Right lobe of liver (tissue), 6 donors: ENCODE data around the gene GSDME. TPM values are rescaled to one million over a fixed set of nuclear protein-coding genes. Genes with fewer than 3 reads are reported as not detected.

Experiments
- ATAC-seq, 4 donors: fragments of 200-7000 bp; cut with Tn5 transposase; one replicate each; pipeline ENCODE4 v1.9.1; 2020; ENCODE audit warnings: mild to moderate bottlenecking in 4 of 4, moderate library complexity in 4 of 4
- DNase-seq, 3 donors: peaks; one replicate each; pipeline ENCODE4 v3.0.0-alpha.2; 2020
- H3K27ac ChIP-seq, 3 donors: fragments of 200-600 bp; one replicate each; pipeline ENCODE4 v1.8.0; 2022
- H3K27me3 ChIP-seq, 2 donors: fragments of 200-600 bp; one replicate each; pipeline ENCODE4 v1.8.0; 2022
- H3K36me3 ChIP-seq, 4 donors: fragments of 200-600 bp; sonication (generic) in 1 of 4; one replicate each; pipeline versions ENCODE4 v1.5.1 to v1.8.0; 2017 to 2022; ENCODE audit warnings: control low read depth in 1 of 4
- H3K4me1 ChIP-seq, 4 donors: fragments of 200-600 bp; sonication (generic) in 1 of 4; one replicate each; pipeline versions ENCODE4 v1.5.1 to v1.8.0; 2017 to 2022; ENCODE audit warnings: control low read depth in 1 of 4
- H3K4me3 ChIP-seq, 3 donors: fragments of 200-600 bp; one replicate each; pipeline ENCODE4 v1.8.0; 2022
- H3K9me3 ChIP-seq, 4 donors: fragments of 200-600 bp; sonication (generic) in 1 of 4; one replicate each; pipeline versions ENCODE4 v1.5.1 to v1.8.0; 2017 to 2022; ENCODE audit warnings: control low read depth in 1 of 4
- POLR2A ChIP-seq: fragments of 450-650 bp; IDR thresholded peaks from one replicate; pipeline ENCODE4 v1.6.1; 2017; ENCODE audit warnings: antibody characterized with exemption, mild to moderate bottlenecking
- WGBS: methylation state at CpG from one replicate; pipeline ENCODE4 v1.1.6; 2018; ENCODE audit warnings: low coverage, low lambda C conversion rate; ENCODE audit not compliant: insufficient coverage; ENCODE audit errors: missing lambda C conversion rate; 5-methylcytosine and 5-hydroxymethylcytosine counted together
- intact Hi-C, 2 donors: fragments of 100-400 bp; cut with DNase I; formaldehyde crosslinking; loops; one replicate each; pipeline versions ENCODE4 v1.11.2 to v1.14.1; 2022
- total RNA-seq, 6 experiments: library from RNA; depleted of rRNA in 2 of 6; stranded (reverse); fragments of >200 nt in 2 of 6; fragmentation: NEBNext Ultra II Directional in 3 of 6; extraction: Animal tissue kit (Norgen Biotek cat#: 25700) in 3 of 6; gene quantifications; one replicate each; pipeline versions ENCODE4 v1.1.0 to v1.2.4, GENCODE V29; 2016 to 2023
- TF ChIP-seq, protein P1 (sequence below), 4 donors: fragments of 200-600 bp in 3 of 4; fragments of 450-650 bp in 1 of 4; IDR thresholded peaks; one replicate each; pipeline versions ENCODE4 v1.5.1 to v1.8.0; 2016 to 2022; ENCODE audit warnings: antibody characterized with exemption in 4 of 4, mild to moderate bottlenecking in 2 of 4
- donor health status: DM: no; HTN: yes; CAD: no.
- donor health status: DM: no; HTN: no; CAD: no.
- donor health status: DM: no; HTN: no; CAD: no.
- donor health status: DM: no; HTN: yes; CAD: no.
- donor health status: DM: no; HTN: yes; CAD: no.

Gene GSDME
- total RNA-seq, 6 experiments from 2014 or later: 3.1 to 10.2 (median 5.8) TPM

DNA sequence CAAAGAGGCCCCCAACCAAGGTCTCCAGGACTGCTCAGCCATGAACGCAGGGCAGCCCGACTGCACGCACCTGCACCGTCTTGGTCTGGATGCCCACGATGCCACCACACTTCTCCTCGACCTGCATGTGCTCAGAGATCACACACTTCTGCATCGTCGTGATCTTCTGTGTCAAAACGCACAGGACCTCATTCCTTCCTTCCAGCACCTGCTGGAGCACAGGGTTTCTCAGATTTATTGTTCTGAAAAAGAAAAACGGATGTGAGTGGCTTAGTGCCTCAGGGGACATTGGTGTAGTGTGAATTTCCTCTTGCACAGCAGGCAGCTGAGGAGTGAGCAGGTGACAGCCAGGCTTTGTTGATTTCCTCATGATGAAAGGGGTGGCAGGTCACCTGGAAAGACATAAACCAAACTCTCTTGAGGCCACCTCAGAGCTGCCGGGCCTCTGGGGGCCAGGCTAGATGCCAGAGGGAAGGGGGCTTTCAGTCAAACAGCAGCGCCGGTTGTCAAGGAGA lies 38.2 kb downstream of the GSDME start:
- Histone ChIP-seq H3K9me3 (no peaks in the 10 kb centered on the region), H3K27me3 (no peaks in the 10 kb centered on the region), H3K36me3 (no peaks in the 10 kb centered on the region), H3K4me3 (no peak overlapping the region), H3K4me1 (no peaks in the 10 kb centered on the region), H3K27ac (no peak overlapping the region)
- intact Hi-C loops: no loop called here
- no peak for TF ChIP-seq POLR2A
- TF ChIP-seq, protein P1, sequence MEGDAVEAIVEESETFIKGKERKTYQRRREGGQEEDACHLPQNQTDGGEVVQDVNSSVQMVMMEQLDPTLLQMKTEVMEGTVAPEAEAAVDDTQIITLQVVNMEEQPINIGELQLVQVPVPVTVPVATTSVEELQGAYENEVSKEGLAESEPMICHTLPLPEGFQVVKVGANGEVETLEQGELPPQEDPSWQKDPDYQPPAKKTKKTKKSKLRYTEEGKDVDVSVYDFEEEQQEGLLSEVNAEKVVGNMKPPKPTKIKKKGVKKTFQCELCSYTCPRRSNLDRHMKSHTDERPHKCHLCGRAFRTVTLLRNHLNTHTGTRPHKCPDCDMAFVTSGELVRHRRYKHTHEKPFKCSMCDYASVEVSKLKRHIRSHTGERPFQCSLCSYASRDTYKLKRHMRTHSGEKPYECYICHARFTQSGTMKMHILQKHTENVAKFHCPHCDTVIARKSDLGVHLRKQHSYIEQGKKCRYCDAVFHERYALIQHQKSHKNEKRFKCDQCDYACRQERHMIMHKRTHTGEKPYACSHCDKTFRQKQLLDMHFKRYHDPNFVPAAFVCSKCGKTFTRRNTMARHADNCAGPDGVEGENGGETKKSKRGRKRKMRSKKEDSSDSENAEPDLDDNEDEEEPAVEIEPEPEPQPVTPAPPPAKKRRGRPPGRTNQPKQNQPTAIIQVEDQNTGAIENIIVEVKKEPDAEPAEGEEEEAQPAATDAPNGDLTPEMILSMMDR (IDR thresholded peaks at IDR 0.05): no peak
- 71% methylated on average over 6 of the region's 13 CpGs for WGBS
- DNase-seq (no peak), ATAC-seq (no peak)

DNA sequence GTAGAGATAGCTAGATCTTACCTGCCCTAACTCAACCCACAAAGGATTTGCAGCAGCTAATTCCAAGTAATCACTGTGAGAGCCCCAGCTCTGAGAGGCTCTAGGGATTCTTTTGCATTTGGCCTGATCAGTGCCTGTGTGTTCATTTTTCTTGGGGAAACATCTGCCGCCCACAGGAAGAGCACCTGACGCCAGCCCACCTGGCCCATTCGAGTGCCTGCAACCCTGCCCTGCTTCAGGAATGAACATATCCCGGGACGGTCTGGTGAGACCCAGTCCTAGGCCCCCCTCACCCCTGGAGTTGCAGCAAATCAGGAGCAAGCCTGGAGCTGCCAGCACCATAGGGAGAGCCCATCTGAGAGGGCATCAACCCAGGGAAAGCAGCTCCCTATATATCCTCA lies 38.8 kb downstream of the GSDME start:
- Histone ChIP-seq H3K27me3 (no peaks in the 10 kb centered on the region), H3K27ac (no peak overlapping the region), H3K4me1 (no peaks in the 10 kb centered on the region), H3K36me3 (no peaks in the 10 kb centered on the region), H3K4me3 (no peak overlapping the region), H3K9me3 (no peaks in the 10 kb centered on the region)
- no peak for TF ChIP-seq POLR2A
- TF ChIP-seq, protein P1 (IDR thresholded peaks at IDR 0.05): no peak
- no peak for DNase-seq
- intact Hi-C loops: no loop called here
- ATAC-seq: no peak
- no CpG with 5 or more reads among the region's 5 CpGs for WGBS

DNA sequence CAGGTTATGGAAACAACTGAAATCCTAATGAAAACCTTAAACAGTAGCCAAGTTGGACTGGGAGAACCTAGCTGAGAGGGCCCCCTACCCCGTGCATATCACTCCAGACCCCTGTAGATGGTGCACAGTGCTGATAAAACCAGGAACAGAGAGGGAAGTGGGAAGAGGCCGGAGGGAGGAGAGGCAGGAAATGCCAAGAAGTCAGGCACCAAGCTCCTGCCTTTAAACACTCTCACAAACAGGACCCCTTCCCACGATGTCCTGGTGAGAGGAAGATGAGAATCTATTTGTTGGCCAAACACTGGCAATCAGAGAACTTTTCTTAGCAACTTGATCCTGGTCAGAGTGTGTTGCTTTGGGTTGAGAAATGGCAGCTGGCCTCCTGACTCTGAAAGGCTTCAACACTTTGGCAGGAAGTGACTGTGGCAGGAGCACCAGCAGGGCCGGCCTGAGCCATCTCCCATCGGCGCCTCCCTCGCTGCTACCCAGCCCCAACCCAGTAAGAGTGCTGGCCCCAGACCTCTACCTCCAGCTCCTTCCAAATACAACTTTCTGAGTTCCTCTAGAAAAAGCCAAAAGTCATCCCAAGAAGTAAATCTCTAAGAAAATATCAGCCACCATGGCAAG lies 39.5 kb downstream of the GSDME start:
- H3K27ac ChIP-seq: no peak overlapping the region
- DNase-seq (no peak), ATAC-seq (no peak)
- H3K9me3 ChIP-seq: no peaks in the 10 kb centered on the region
- no peaks in the 10 kb centered on the region for H3K27me3 ChIP-seq
- WGBS: 47% methylated on average over 6 of the region's 7 CpGs
- TF ChIP-seq, protein P1 (IDR thresholded peaks at IDR 0.05): no peak
- no peak for TF ChIP-seq POLR2A
- H3K4me1 ChIP-seq: no peaks in the 10 kb centered on the region
- intact Hi-C loops: no loop called here
- H3K36me3 ChIP-seq: no peaks in the 10 kb centered on the region
- H3K4me3 ChIP-seq: no peak overlapping the region

DNA sequence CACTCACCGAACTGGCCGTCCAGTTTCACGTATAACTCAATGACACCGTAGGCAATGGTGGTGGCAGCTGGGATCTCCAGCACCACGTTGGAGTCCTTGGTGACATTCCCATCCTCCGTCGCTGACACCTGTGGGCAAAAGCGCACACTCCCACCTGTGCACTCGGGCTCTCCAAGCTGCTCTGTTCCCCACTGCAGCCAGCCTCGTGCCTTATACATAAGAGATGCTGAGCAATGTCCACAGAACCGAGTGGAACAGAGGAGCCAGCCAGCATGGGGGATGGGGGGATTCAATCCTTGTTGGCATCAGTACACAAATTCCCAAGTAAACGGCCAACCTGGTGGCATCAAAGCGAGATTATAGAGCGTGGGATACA lies 40.0 kb downstream of the GSDME start:
- Histone ChIP-seq H3K27ac (no peak overlapping the region), H3K27me3 (no peaks in the 10 kb centered on the region), H3K4me3 (no peak overlapping the region), H3K4me1 (no peaks in the 10 kb centered on the region), H3K36me3 (no peaks in the 10 kb centered on the region), H3K9me3 (no peaks in the 10 kb centered on the region)
- no peak for ATAC-seq
- 90% methylated on average over 10 of the region's 14 CpGs for WGBS
- TF ChIP-seq, protein P1 (IDR thresholded peaks at IDR 0.05): no peak
- TF ChIP-seq POLR2A: no peak
- intact Hi-C loops: no loop called here
- no peak for DNase-seq
